Epidermal melanocyte (primary cell): Measurements from ENCODE around the gene RFX6.

ENCODE experiments used
- DNase-seq: peaks from one replicate; pipeline ENCODE4 v3.0.0; 2011; ENCODE audit warnings: low spot score; ENCODE audit not compliant: insufficient read length

RFX6 gene

GRCh38 chr6:116888732-116889360 lies 11.8 kb downstream of the RFX6 start:
- no peak for DNase-seq

DNA sequence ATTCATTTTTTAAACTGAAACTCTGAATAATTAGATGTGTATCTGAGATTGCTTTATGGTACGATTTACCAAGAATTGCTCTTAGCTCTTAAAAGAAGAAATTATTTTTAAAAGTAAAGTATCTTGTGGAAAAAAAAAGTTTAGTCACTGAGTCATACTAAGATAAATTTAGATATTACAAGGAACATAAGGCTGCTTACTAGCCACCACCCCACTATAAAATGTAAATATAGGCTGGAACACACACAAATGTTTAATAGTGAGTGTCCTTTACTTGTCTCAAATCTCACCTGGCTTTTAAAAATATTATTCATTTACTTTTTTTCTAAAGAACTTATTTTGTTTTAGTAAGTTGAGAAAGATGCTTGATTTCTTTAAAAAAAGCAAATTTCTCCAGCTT lies 17.6 kb downstream of the RFX6 start:
- no peak for DNase-seq

- no peak for DNase-seq
These were observed 18.9 kb downstream of the RFX6 start for GRCh38 chr6:116895935-116896334.

GRCh38 chr6:116902634-116903033 lies 25.6 kb downstream of the RFX6 start:
- DNase-seq = no peak

- DNase-seq = no peak
These were observed 46.0 kb downstream of the RFX6 start for GRCh38 chr6:116922853-116923548.

- no peak for DNase-seq
These were observed 47.2 kb downstream of the RFX6 start for GRCh38 chr6:116924245-116924644.

DNA sequence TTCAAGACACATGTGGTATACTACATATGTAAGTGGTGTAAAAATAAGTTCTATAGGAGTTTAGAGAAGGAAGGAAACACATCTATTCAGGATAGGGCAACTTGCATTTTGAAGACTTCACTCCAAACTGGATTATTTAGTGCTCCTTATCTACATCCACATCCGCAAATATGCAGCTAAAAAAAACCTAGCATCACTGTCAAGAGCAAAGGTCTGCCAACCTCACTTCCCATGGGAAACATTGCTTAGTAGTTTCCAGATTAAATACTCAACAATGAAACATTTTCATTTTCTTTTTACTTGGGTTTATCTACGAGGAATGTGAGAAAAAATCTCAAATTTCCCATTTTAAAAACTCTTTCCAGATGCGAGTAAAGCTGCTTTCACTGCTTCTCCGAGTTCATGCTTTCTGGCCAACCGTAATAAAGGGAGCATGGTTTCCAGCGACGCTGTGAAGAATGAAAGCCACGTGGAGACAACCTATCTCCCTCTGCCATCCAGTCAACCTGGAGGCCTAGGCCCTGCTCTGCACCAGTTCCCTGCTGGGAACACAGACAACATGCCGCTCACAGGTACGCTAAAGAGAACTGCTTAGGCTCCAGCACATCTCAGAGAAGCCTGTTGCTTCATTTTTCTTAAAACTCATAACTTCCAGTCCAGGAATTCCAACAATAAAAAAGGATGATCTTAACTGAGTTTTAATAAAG lies 48.2 kb downstream of the RFX6 start:
- no peak for DNase-seq

GRCh38 chr6:116928677-116929076 lies 51.6 kb downstream of the RFX6 start:
- DNase-seq = no peak

DNA sequence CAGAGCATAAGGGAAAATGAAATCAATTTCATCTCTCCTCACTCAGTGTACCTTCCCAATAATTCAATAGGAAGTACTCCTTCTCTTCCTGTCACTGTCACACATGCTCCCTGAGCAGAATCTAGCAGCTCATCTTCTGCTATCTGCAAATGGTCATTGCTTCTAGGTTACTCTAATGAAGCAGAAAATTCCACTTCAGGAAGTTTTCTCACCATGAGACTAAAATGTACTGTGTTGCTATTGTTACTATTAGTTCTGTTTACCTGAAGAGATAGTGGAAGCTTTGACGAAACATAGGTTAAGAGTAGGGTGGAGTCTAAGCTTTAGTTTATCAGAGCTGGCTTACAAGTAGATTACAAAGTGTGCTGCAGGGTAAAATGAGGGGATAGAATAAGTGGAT lies 52.8 kb downstream of the RFX6 start:
- DNase-seq = no peak

DNA sequence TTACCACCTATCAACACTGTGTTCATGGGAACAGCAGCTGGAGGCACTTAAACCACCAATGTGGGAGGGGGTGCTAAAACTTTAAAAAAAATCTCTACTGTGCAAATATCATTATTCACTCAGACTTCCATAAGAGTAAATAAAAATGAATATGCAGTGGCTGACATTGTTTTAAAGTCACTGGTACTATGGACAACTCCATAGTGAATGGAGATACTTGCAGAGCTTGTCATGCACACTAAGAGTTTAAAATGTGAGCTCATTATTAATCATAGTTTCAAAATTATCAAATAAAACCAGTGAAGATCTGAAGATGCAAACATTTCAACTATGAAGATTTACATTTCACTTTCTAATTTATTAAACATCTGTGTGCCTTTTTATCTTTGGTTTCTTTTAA lies 54.4 kb downstream of the RFX6 start:
- no peak for DNase-seq

GRCh38 chr6:116932496-116932895 lies 55.5 kb downstream of the RFX6 start:
- DNase-seq = no peak

DNA sequence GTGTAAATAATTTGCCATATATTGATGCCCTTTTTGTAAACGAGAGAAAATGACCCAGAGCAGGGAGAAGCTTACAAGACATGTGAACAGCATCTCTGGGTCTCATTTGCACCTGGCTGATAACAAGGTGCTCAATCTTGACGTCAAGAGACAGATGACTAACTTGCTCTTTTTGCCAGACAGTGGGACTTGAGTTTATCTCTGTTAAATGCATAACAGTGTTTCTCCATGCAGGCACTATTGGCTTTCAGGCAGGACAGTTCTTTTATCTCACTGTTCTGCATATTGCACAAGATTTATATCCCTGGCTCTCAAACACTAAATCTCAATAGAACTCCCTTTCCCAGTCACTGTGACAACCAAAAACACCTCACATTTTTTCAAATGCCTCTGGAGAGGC lies 56.4 kb downstream of the RFX6 start:
- DNase-seq = no peak

- no peak for DNase-seq
These were observed 61.3 kb downstream of the RFX6 start for GRCh38 chr6:116938305-116938704.

DNA sequence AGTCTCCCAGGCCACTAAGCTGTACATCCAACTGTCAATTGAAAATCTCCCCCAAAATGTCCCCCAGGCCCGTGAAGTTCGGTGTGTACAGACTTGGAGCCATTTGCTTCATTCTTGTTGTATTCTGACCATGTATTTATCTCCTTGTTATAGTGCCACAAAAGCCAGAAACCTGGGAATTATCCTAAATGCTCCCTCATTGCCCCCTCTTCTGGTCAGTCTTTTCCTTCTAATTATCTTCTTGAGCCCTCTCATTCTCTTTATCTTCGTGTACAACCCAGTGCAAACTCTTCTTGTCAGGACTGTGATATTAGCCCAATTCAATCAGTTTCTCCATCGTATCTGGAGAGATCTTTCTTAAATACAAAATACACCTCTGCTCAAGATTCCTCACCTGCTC lies 64.7 kb downstream of the RFX6 start:
- DNase-seq = no peak

DNA sequence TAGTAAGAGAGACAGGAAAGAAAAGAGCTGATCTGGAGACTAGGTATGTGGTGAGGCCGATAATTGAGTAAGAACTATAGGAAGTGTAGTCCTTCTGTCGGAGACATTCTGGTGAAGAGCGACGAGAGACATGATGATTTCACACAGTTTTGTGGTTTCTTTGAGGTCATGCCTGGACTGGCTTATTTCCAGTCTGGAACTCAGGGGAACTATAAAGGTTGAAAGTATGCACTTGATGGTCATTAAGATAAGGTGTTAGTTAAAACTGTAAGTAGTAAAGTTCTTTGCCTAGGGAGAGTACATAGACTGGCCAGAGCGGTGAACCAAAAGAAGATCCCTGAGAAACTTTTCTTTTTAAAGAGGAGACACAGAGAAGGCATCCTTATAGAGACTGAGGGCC lies 68.8 kb downstream of the RFX6 start:
- no peak for DNase-seq

GRCh38 chr6:116948533-116949304 lies 71.7 kb downstream of the RFX6 start:
- DNase-seq = no peak

DNA sequence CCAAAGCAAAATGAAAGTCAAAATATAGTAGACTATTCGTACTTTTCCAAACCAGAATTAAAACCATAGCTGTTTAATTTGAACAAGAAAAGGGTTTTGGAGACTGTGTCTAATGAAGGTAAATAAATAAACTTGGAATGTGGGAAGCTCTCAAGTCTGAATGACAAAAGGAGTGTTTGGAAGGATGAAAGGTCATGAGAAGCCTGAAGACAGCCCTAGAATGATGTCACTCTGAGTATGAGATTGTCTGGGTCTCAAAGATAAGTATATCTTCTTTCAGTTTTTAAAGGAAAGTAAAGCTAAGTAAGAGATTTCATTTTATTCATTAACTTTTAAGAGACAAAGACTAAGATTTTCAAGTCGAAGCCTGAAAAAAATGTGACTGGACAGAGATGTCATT lies 72.9 kb downstream of the RFX6 start:
- no peak for DNase-seq

DNA sequence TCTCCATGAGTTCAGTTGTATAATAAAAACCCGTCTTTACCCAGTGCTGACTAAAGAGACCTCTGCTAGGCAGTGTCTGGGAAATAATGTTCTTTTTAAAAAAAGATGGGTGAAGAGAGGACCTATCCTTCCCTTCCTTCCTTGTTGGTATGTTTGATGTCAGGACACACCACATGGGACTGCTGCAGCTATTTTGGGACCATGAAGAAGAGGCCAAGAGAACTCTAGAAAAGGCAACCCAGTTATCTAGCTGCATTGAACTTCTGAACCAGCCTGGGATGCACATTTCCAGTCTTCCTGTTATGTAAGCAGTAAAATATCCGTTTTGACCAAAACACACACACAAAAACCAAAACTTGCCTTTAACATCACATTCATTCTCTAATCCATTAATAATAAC lies 77.3 kb downstream of the RFX6 start:
- no peak for DNase-seq

DNA sequence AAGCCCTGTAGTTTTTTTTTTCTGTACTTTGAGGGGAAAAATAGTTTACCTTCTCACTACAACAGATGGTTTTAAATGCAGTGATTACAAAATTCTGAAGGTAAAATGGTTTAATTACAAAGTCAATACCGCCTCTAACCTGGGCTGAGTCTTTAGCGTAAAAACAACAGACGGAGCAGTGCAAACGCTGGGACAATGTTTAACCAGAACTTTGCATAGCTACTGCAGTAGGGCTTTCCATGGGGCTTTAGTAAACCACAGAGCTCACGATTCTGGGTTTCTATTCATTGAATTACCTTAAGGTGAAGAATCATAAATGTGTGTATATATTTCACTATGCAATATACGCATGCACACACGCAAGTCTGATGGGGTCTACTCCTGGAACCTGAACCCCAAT lies 77.9 kb downstream of the RFX6 start:
- DNase-seq = no peak

GRCh38 chr6:116955773-116956172 lies 78.7 kb downstream of the RFX6 start:
- DNase-seq = no peak

- DNase-seq = no peak
These were observed 86.9 kb downstream of the RFX6 start for GRCh38 chr6:116963972-116964371.
